Neural progenitor cell (in vitro differentiated cells): ENCODE data around the gene FBXO46. TPM values are rescaled to one million over a fixed set of nuclear protein-coding genes. Genes with fewer than 3 reads are reported as not detected.

Experiments
- DNase-seq: peaks from one replicate; pipeline ENCODE4 v3.0.0-alpha.2; 2016; ENCODE audit warnings: low spot score
- H2AFZ ChIP-seq: fragments of 200-600 bp; sonication (generic); replicated peaks from 2 replicates; pipeline ENCODE4 v1.6.1; 2016; ENCODE audit warnings: antibody characterized with exemption
- H3F3A ChIP-seq: fragments of 200-600 bp; sonication (generic); 2 replicates; pipeline ENCODE4 v1.6.1; 2016; ENCODE audit warnings: antibody characterized with exemption, low read depth
- H3K27ac ChIP-seq: fragments of 200-600 bp; sonication (generic); 2 replicates; pipeline ENCODE4 v1.5.1; 2016; ENCODE audit warnings: mild to moderate bottlenecking
- H3K27me3 ChIP-seq: fragments of 200-600 bp; sonication (generic); 2 replicates; pipeline ENCODE4 v1.6.1; 2016; ENCODE audit warnings: mild to moderate bottlenecking, moderate library complexity
- H3K36me3 ChIP-seq: fragments of 200-600 bp; sonication (generic); 2 replicates; pipeline ENCODE4 v1.5.1; 2016
- H3K4me1 ChIP-seq: fragments of 200-600 bp; sonication (generic); 2 replicates; pipeline ENCODE4 v1.6.1; 2016; ENCODE audit warnings: mixed run types
- H3K4me2 ChIP-seq: fragments of 200-600 bp; sonication (generic); 2 replicates; pipeline ENCODE4 v1.6.1; 2016
- H3K4me3 ChIP-seq: fragments of 200-600 bp; sonication (generic); 2 replicates; pipeline ENCODE4 v1.5.1; 2016
- H3K79me2 ChIP-seq: fragments of 200-600 bp; sonication (generic); 2 replicates; pipeline ENCODE4 v1.6.1; 2016; ENCODE audit warnings: low read depth
- H3K9ac ChIP-seq: fragments of 200-600 bp; sonication (generic); 2 replicates; pipeline ENCODE4 v1.6.1; 2016
- H3K9me3 ChIP-seq: fragments of 200-600 bp; sonication (generic); 2 replicates; pipeline ENCODE4 v1.5.1; 2016; ENCODE audit warnings: low read depth
- H4K20me1 ChIP-seq: fragments of 200-600 bp; sonication (generic); 2 replicates; pipeline ENCODE4 v1.6.1; 2016; ENCODE audit warnings: low read depth
- H3K27ac Mint-ChIP-seq: 3 replicates; pipeline ENCODE4 v1.8.0; 2021; ENCODE audit warnings: mixed read lengths
- H3K27me3 Mint-ChIP-seq: 2 replicates; pipeline ENCODE4 v1.8.0; 2022; ENCODE audit warnings: low read depth, mild to moderate bottlenecking, inconsistent platforms, moderate library complexity, mixed read lengths; ENCODE audit not compliant: insufficient read depth
- H3K36me3 Mint-ChIP-seq: 3 replicates; pipeline ENCODE4 v1.8.0; 2021; ENCODE audit warnings: mixed read lengths
- H3K4me1 Mint-ChIP-seq: 3 replicates; pipeline ENCODE4 v1.8.0; 2021; ENCODE audit warnings: mixed read lengths
- H3K4me3 Mint-ChIP-seq: 3 replicates; pipeline ENCODE4 v1.8.0; 2021; ENCODE audit warnings: mild to moderate bottlenecking, moderate library complexity, mixed read lengths
- H3K9me3 Mint-ChIP-seq: 3 replicates; pipeline ENCODE4 v1.8.0; 2020; ENCODE audit warnings: mixed read lengths
- CTCF ChIP-seq: fragments of 200-600 bp; sonication (generic); IDR thresholded peaks from 2 replicates; pipeline ENCODE4 v1.5.1; 2017; ENCODE audit warnings: antibody characterized with exemption, mild to moderate bottlenecking
- EZH2 ChIP-seq: fragments of 200-600 bp; sonication (generic); IDR thresholded peaks from 2 replicates; pipeline ENCODE4 v1.6.1; 2017; ENCODE audit warnings: antibody characterized with exemption, mild to moderate bottlenecking, moderate library complexity
- EZH2phosphoT487 ChIP-seq: fragments of 200-600 bp; sonication (generic); IDR thresholded peaks from 2 replicates; pipeline ENCODE4 v1.6.1; 2017; ENCODE audit warnings: antibody characterized with exemption
- total RNA-seq: library from RNA; depleted of rRNA; stranded (reverse); fragments of >200 nt; gene quantifications from 2 replicates; pipeline ENCODE4 v1.2.3, GENCODE V29; 2015; ENCODE audit warnings: low replicate concordance

Gene FBXO46
- total RNA-seq, 1 donor from 2014 or later = 7.5 TPM

GRCh38 chr19:45717983-45718650 is 12.6 kb downstream of the FBXO46 start:
- TF ChIP-seq CTCF (no peak), EZH2phosphoT487 (no peak), EZH2 (no peak)
- peak overlapping the region; percentile 45 for H3K4me3 ChIP-seq
- no peak overlapping the region for H3K9ac ChIP-seq
- no peaks in the 10 kb centered on the region for H3K36me3 ChIP-seq
- H3K4me1 ChIP-seq = no peaks in the 10 kb centered on the region
- peaks cover 73% of the 10 kb centered on the region for H3K79me2 ChIP-seq
- H3F3A ChIP-seq = peaks cover 18% of the 10 kb centered on the region
- peak overlapping the region; percentile 91 for H3K27ac Mint-ChIP-seq
- no peak overlapping the region for H2AFZ ChIP-seq
- no peaks in the 10 kb centered on the region for H3K9me3 ChIP-seq
- DNase-seq = peak; percentile 18
- H3K4me3 Mint-ChIP-seq = peak overlapping the region; percentile 85
- H3K4me2 ChIP-seq = peak overlapping the region; percentile 69
- H3K27ac ChIP-seq = peak overlapping the region; percentile 43
- no peaks in the 10 kb centered on the region for H3K9me3 Mint-ChIP-seq
- H3K27me3 ChIP-seq = no peaks in the 10 kb centered on the region
- H3K27me3 Mint-ChIP-seq = peaks cover 17% of the 10 kb centered on the region
- H3K4me1 Mint-ChIP-seq = peaks cover 34% of the 10 kb centered on the region
- H4K20me1 ChIP-seq = no peaks in the 10 kb centered on the region
- peaks cover 18% of the 10 kb centered on the region for H3K36me3 Mint-ChIP-seq

- H3K9me3 Mint-ChIP-seq = no peaks in the 10 kb centered on the region
- peak overlapping the region; percentile 79 for H3K9ac ChIP-seq
- no peaks in the 10 kb centered on the region for H3K27me3 ChIP-seq
- no peaks in the 10 kb centered on the region for H3K4me1 ChIP-seq
- DNase-seq = peak; percentile 100
- TF ChIP-seq CTCF (peak; percentile 18), EZH2 (no peak), EZH2phosphoT487 (no peak)
- H3K27me3 Mint-ChIP-seq = peaks cover 17% of the 10 kb centered on the region
- peak overlapping the region; percentile 43 for H3K27ac ChIP-seq
- H4K20me1 ChIP-seq = no peaks in the 10 kb centered on the region
- H3F3A ChIP-seq = peaks cover 18% of the 10 kb centered on the region
- no peaks in the 10 kb centered on the region for H3K9me3 ChIP-seq
- H3K4me3 Mint-ChIP-seq = peak overlapping the region; percentile 85
- peak overlapping the region; percentile 91 for H3K27ac Mint-ChIP-seq
- peaks cover 34% of the 10 kb centered on the region for H3K4me1 Mint-ChIP-seq
- H3K36me3 ChIP-seq = no peaks in the 10 kb centered on the region
- H3K4me2 ChIP-seq = peak overlapping the region; percentile 99
- H3K79me2 ChIP-seq = peaks cover 70% of the 10 kb centered on the region
- H2AFZ ChIP-seq = peak overlapping the region; percentile 30
- peak overlapping the region; percentile 85 for H3K4me3 ChIP-seq
- H3K36me3 Mint-ChIP-seq = peaks cover 18% of the 10 kb centered on the region
These were observed 13.3 kb downstream of the FBXO46 start for GRCh38 chr19:45717131-45717982.

- Histone ChIP-seq H3K27me3 (no peaks in the 10 kb centered on the region), H3K9ac (peak overlapping the region; percentile 79), H3K36me3 (no peaks in the 10 kb centered on the region), H3K79me2 (peaks cover 68% of the 10 kb centered on the region), H3K27ac (peak overlapping the region; percentile 14), H2AFZ (peak overlapping the region; percentile 30), H3K9me3 (no peaks in the 10 kb centered on the region), H4K20me1 (peaks cover 3% of the 10 kb centered on the region), H3F3A (peaks cover 18% of the 10 kb centered on the region), H3K4me3 (peak overlapping the region; percentile 85), H3K4me1 (no peaks in the 10 kb centered on the region), H3K4me2 (peak overlapping the region; percentile 99)
- Mint-ChIP-seq H3K27me3 (peaks cover 17% of the 10 kb centered on the region), H3K27ac (peak overlapping the region; percentile 91), H3K4me3 (peak overlapping the region; percentile 85), H3K4me1 (peaks cover 36% of the 10 kb centered on the region), H3K9me3 (no peaks in the 10 kb centered on the region), H3K36me3 (peaks cover 16% of the 10 kb centered on the region)
- TF ChIP-seq EZH2phosphoT487 (no peak), EZH2 (no peak), CTCF (no peak)
- DNase-seq = peak; percentile 40
These were observed 14.2 kb downstream of the FBXO46 start for GRCh38 chr19:45716359-45717130.
